ENCODE measurements around the gene SWT1.
"Not testable (repeated sequence)": the region's sequence is repeated elsewhere in the genome, so short reads cannot be mapped to it uniquely, and the experiment has no call there.

SWT1 gene

DNA sequence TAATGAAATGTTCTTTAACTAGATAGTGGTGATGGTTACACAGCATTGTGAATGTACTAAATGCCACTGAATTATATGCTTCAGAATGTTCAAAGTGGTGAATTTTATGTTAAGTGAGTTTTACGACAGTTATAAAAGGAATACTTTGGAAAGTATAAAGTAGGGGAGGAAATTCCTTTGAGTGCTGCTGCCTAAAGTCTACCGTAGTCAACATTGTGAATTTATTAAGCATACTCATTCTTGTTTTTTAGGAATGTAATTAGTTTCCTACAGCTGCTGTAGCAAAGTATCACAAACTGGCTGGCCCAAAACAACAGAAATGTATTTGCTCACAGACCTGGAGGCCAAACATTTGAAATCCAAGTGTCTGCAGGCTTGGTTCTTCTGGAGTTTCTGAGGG, 73.0 kb downstream of the SWT1 start:
- no peak for ATAC-seq (ENCODE audit: low read depth)
- Histone ChIP-seq H3K4me3 (ENCODE audit: severe bottlenecking) (no peak overlapping the region), H3K27me3 (ENCODE audit: insufficient read depth, poor library complexity, severe bottlenecking) (no peaks in the 10 kb centered on the region), H3K4me1 (ENCODE audit: insufficient read depth, poor library complexity, severe bottlenecking) (no peaks in the 10 kb centered on the region), H3K36me3 (ENCODE audit: low read depth) (no peaks in the 10 kb centered on the region), H3K9me3 (ENCODE audit: severe bottlenecking) (no peaks in the 10 kb centered on the region), H3K27ac (ENCODE audit: poor library complexity, severe bottlenecking) (no peak overlapping the region)
- no peak for DNase-seq (ENCODE audit: low spot score)
- TF ChIP-seq, protein P1, sequence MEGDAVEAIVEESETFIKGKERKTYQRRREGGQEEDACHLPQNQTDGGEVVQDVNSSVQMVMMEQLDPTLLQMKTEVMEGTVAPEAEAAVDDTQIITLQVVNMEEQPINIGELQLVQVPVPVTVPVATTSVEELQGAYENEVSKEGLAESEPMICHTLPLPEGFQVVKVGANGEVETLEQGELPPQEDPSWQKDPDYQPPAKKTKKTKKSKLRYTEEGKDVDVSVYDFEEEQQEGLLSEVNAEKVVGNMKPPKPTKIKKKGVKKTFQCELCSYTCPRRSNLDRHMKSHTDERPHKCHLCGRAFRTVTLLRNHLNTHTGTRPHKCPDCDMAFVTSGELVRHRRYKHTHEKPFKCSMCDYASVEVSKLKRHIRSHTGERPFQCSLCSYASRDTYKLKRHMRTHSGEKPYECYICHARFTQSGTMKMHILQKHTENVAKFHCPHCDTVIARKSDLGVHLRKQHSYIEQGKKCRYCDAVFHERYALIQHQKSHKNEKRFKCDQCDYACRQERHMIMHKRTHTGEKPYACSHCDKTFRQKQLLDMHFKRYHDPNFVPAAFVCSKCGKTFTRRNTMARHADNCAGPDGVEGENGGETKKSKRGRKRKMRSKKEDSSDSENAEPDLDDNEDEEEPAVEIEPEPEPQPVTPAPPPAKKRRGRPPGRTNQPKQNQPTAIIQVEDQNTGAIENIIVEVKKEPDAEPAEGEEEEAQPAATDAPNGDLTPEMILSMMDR (IDR thresholded peaks at IDR 0.05; ENCODE audit: poor library complexity, severe bottlenecking), result no peak

DNA sequence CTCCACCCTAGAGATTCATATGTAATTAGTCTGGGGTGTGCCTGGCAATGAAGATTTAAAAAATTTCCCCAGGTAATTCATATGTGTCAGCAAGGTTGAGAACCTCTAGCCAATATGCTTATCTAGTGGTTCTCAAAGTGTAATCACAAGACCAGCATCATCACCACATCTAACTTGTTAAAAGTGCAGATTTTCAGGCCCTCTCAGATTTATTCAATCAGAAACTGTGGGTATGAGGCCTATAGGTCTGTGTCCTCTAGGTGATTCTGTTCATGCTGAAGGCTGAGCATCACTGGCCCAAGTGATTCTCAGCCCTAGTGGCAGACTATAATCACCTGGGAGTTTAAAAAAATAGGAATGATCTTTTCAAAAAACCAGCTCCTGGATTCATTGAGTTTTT, 75.9 kb downstream of the SWT1 start:
- ATAC-seq (ENCODE audit: low read depth) (no peak), DNase-seq (ENCODE audit: low spot score) (no peak)
- Histone ChIP-seq H3K27me3 (ENCODE audit: insufficient read depth, poor library complexity, severe bottlenecking) (no peaks in the 10 kb centered on the region), H3K4me1 (ENCODE audit: insufficient read depth, poor library complexity, severe bottlenecking) (no peaks in the 10 kb centered on the region), H3K27ac (ENCODE audit: poor library complexity, severe bottlenecking) (no peak overlapping the region), H3K36me3 (ENCODE audit: low read depth) (no peaks in the 10 kb centered on the region), H3K9me3 (ENCODE audit: severe bottlenecking) (no peaks in the 10 kb centered on the region), H3K4me3 (ENCODE audit: severe bottlenecking) (no peak overlapping the region)
- TF ChIP-seq, protein P1 (IDR thresholded peaks at IDR 0.05; ENCODE audit: poor library complexity, severe bottlenecking), result no peak

DNA sequence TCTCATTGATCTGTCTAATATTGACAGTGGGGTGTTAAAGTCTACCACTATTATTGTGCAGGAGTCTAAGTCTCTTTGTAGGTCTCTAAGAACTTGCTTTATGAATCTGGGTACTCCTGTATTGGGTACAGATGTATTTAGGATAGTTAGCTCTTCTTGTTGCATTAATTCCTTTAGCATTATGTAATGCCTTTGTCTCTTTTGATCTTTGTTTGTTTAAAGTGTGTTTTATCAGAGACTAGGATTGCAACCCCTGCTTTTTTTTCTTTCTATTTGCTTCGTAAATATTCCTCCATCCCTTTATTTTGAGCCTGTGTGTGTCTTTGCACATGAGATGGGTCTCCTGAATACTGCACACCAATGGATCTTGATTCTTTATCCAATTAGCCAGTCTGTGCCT, 77.2 kb downstream of the SWT1 start:
- H3K27ac ChIP-seq (ENCODE audit: poor library complexity, severe bottlenecking); H3K4me1 ChIP-seq (ENCODE audit: insufficient read depth, poor library complexity, severe bottlenecking); H3K36me3 ChIP-seq (ENCODE audit: low read depth); DNase-seq (ENCODE audit: low spot score); ATAC-seq (ENCODE audit: low read depth); H3K9me3 ChIP-seq (ENCODE audit: severe bottlenecking); H3K27me3 ChIP-seq (ENCODE audit: insufficient read depth, poor library complexity, severe bottlenecking); H3K4me3 ChIP-seq (ENCODE audit: severe bottlenecking): not testable (repeated sequence)

DNA sequence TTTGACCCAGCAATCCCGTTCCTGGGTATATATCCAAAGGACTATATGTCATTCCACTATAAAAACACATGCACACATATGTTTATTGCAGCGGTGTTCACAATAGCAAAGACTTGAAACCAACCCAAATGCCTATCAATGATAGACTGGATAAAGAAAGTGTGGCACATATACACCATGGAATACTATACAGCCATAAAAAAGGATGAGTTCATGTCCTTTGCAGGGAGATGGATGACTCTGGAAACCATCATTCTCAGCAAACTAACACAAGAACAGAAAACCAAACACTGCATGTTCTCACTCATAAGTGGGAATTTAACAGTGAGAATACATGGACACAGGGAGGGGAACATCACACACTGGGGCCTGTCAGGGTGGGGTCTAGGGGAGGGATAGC, 80.2 kb downstream of the SWT1 start:
- H3K9me3 ChIP-seq (ENCODE audit: severe bottlenecking); ATAC-seq (ENCODE audit: low read depth); H3K4me1 ChIP-seq (ENCODE audit: insufficient read depth, poor library complexity, severe bottlenecking); H3K27me3 ChIP-seq (ENCODE audit: insufficient read depth, poor library complexity, severe bottlenecking); H3K27ac ChIP-seq (ENCODE audit: poor library complexity, severe bottlenecking); DNase-seq (ENCODE audit: low spot score); H3K36me3 ChIP-seq (ENCODE audit: low read depth); H3K4me3 ChIP-seq (ENCODE audit: severe bottlenecking): not testable (repeated sequence)

DNA sequence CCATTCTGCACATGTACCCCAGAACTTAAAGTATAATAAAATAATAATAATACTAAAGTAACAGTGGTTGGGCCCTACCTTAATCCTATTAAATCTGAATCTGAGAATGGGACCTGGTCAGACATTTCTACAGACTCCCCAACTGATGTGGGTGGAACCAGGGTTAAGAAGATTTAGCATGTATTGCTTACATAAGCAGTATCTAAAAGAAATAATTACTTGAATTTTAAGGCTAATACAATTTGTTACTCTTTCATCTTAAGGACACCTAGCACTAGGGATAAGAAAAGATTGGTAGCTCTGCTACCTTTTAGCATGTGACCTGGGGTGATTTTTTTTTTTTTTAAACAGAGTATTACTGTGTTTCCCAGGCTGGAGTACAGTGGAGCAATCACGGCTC, 80.7 kb downstream of the SWT1 start:
- H3K27ac ChIP-seq (ENCODE audit: poor library complexity, severe bottlenecking), result no peak overlapping the region

DNA sequence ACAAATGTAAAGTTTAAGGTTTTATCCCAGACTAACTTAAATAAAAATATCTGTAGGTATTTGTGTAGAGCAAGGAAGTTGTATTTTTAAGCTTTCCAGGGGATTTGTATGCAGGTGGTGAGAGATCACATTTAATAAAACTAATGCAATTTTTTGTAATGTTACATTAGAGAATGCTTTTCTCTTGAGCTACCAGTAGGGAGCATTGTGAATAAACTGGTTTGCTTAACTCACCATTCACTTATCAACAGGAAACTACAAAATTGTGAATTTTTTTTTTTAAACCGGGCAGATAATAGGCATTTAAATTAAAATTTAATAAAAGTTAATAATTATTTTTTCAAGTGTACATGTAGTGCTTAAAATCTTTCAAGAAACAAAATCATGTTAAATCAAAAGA, 81.5 kb downstream of the SWT1 start:
- ATAC-seq (ENCODE audit: low read depth), result no peak

More for the DNA sequence above, 80.7 kb downstream of the SWT1 start:
- Histone ChIP-seq H3K27me3 (ENCODE audit: insufficient read depth, poor library complexity, severe bottlenecking) (no peaks in the 10 kb centered on the region), H3K9me3 (ENCODE audit: severe bottlenecking) (no peaks in the 10 kb centered on the region), H3K36me3 (ENCODE audit: low read depth) (no peaks in the 10 kb centered on the region), H3K4me3 (ENCODE audit: severe bottlenecking) (no peak overlapping the region), H3K4me1 (ENCODE audit: insufficient read depth, poor library complexity, severe bottlenecking) (no peaks in the 10 kb centered on the region)
- ATAC-seq (ENCODE audit: low read depth) (no peak), DNase-seq (ENCODE audit: low spot score) (no peak)
- TF ChIP-seq, protein P1 (IDR thresholded peaks at IDR 0.05; ENCODE audit: poor library complexity, severe bottlenecking), result no peak

More for the DNA sequence above, 81.5 kb downstream of the SWT1 start:
- Histone ChIP-seq H3K27me3 (ENCODE audit: insufficient read depth, poor library complexity, severe bottlenecking) (no peaks in the 10 kb centered on the region), H3K9me3 (ENCODE audit: severe bottlenecking) (no peaks in the 10 kb centered on the region), H3K4me1 (ENCODE audit: insufficient read depth, poor library complexity, severe bottlenecking) (no peaks in the 10 kb centered on the region), H3K36me3 (ENCODE audit: low read depth) (no peaks in the 10 kb centered on the region), H3K27ac (ENCODE audit: poor library complexity, severe bottlenecking) (no peak overlapping the region), H3K4me3 (ENCODE audit: severe bottlenecking) (no peak overlapping the region)
- DNase-seq (ENCODE audit: low spot score), result no peak
- TF ChIP-seq, protein P1 (IDR thresholded peaks at IDR 0.05; ENCODE audit: poor library complexity, severe bottlenecking), result peak; percentile 57
